NCI-H2107 treated with DMSO at 0.1 percent for 48 hours (cell line): ENCODE results near the gene HOXD11.

Experiments
- DNase-seq: peaks from one replicate; lab custom pipeline; 2025; ENCODE audit not compliant: unreplicated experiment; lab: John Stamatoyannopoulos, UW

Gene HOXD11

GRCh38 chr2:176130957-176131847 lies 24.1 kb downstream of the HOXD11 start:
- DNase-seq: no peak

- DNase-seq: no peak
Observed at GRCh38 chr2:176131848-176132158, 24.7 kb downstream of the HOXD11 start.

- DNase-seq: no peak
Observed at GRCh38 chr2:176132205-176133171, 25.4 kb downstream of the HOXD11 start.

DNA sequence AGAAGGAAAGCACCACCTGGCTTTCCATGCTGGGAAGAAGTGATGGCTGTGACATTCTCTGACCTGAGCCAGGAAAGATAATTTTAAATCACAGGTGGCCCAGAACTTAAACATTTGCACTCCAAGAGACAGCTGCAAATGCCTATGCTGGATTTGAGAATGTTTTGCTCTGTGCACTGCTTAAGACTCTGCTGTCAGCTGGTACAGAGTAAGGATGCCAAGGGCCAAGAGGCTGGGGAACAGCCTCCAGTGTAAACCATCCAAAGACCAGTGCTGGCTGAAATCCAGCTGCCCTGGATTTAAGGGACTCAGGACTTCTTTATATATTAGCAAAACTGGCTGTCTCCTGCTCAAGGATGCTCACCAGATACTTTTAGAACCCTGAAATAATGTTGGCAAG lies 26.3 kb downstream of the HOXD11 start:
- no peak for DNase-seq

DNA sequence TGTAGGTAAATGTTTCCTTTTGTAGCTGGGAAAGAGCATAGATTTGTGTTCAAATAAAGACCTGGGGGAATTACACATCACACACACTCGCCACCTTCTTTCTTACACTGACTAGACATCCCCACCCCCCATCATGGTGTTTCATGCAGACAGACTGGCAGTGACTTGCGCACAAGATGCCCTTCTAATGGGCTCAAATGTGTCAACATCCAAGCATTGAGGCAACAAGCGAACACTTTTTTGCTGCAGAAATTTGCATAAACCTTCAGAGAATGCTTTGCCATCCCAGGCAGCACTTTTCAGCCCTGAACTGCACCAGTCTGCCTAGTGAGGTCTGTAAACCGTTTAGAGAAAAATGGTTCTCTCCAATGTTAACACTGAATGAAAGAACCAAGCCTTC lies 27.0 kb downstream of the HOXD11 start:
- no peak for DNase-seq

DNA sequence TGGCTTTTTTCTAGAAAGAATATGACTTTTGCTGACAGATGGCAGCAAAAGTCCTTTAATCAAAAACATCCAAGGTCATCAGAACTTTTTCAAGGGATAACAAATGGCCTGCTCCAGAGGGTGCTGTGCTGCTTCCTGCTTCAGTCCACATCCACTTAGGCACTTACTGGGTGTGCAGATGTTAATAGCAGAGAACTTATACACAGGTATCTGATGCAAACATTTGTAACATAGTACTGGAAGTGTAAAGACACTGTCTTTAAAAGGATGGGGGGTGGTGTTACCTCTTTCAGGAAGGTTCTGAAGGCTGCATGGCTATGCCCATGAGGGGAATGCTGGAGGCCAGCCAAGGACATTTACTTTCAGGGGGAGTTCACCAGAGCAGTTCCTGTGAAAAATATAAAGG lies 28.0 kb downstream of the HOXD11 start:
- DNase-seq: no peak

GRCh38 chr2:176136374-176137251 lies 29.5 kb downstream of the HOXD11 start:
- DNase-seq: no peak

DNA sequence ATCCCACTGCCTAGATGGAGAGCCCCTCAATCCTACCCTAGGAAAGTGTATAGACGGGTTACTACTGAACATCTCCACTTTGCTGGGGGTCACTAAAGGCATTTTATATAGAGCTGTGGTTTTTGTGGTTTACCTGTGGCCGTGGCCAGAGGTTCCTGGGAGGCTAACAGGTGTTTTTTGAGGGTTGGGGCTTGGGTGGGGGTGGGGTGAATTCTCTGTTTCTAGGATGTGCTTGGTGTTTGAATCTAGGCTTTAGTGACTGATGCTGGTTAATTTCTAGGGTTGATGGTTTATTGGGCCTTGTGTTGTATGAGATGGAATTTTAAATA lies 30.1 kb downstream of the HOXD11 start:
- no peak for DNase-seq

DNA sequence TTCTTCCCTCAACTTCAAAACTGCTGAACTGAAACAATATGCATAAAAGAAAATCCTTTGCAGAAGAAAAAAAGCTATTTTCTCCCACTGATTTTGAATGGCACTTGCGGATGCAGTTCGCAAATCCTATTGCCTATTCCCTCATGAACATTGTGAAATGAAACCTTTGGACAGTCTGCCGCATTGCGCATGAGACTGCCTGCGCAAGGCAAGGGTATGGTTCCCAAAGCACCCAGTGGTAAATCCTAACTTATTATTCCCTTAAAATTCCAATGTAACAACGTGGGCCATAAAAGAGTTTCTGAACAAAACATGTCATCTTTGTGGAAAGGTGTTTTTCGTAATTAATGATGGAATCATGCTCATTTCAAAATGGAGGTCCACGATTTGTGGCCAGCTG lies 30.8 kb downstream of the HOXD11 start:
- no peak for DNase-seq

GRCh38 chr2:176138526-176138922 lies 31.4 kb downstream of the HOXD11 start:
- no peak for DNase-seq

- no peak for DNase-seq
Observed at GRCh38 chr2:176138923-176139660, 32.0 kb downstream of the HOXD11 start.

GRCh38 chr2:176139661-176140512 lies 32.8 kb downstream of the HOXD11 start:
- DNase-seq: no peak

- DNase-seq: no peak
Observed at GRCh38 chr2:176140513-176141317, 33.6 kb downstream of the HOXD11 start.

- DNase-seq: no peak
Observed at GRCh38 chr2:176142281-176142680, 35.2 kb downstream of the HOXD11 start.

- DNase-seq: no peak
Observed at GRCh38 chr2:176145085-176145969, 38.2 kb downstream of the HOXD11 start.

- DNase-seq: no peak
Observed at GRCh38 chr2:176146101-176146500, 39.0 kb downstream of the HOXD11 start.

DNA sequence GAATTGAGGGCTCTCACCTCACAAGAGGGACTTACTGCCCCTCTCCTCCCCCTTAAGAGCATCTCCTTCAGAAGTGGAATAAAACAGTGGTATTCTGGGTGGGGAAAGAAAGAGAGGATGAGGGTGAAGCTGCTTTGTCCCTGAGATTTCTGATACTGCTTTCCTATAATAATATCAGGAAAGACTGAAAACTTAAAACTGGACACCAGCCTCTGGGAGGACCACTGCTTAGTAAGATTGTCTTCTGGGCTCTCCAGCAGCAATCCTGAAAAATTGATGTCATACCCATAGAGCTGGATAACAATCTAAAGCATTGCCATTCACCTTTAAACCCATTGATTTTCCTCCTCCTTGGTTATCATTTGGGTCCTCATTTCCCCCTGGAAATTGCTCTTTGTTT lies 39.6 kb downstream of the HOXD11 start:
- DNase-seq: no peak
